ENCODE measurements around the gene CDKAL1.
"Not testable (repeated sequence)": the region's sequence is repeated elsewhere in the genome, so short reads cannot be mapped to it uniquely, and the experiment has no call there.

The CDKAL1 gene

DNA sequence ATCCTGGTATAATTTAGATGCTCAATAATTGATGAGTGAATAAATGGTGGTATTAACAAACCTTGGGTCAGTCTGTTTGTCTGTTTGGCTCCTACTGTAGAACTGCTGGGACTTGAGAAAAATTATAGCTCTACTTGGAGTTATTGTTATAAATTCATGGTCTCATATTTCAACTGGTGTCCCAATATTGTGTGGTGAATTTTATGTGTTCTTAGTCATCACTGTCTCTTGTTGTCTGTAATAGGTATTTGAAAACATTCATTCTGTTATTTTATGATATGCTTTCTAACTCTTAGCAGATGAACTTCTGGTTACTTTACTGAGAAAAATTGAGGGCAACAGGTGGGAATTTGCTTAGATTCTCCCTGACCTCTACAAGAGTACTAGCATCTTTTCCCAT lies 221.4 kb downstream of the CDKAL1 start:
- no peak for DNase-seq

- not testable (repeated sequence) for DNase-seq
Observed at GRCh38 chr6:20756584-20757147, 222.4 kb downstream of the CDKAL1 start.

DNA sequence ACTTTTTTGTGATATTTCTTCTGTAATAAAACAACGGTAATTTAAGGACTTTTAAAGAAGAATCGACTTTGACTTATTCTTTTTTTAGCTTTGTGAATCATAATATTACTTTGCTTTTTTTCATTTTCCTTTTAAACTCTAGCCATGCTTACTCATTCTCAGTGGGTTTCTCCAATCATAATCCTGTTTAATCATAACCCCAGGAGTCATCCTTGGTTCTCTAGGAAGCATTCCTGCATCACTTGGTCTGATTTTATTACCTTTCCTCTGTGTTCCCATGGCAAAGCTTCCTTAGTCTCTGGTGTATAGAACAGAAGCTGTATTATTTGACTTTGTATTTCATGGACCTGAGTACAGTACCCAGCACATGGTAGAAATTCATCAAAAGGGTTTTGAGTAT lies 223.5 kb downstream of the CDKAL1 start:
- DNase-seq: no peak

DNA sequence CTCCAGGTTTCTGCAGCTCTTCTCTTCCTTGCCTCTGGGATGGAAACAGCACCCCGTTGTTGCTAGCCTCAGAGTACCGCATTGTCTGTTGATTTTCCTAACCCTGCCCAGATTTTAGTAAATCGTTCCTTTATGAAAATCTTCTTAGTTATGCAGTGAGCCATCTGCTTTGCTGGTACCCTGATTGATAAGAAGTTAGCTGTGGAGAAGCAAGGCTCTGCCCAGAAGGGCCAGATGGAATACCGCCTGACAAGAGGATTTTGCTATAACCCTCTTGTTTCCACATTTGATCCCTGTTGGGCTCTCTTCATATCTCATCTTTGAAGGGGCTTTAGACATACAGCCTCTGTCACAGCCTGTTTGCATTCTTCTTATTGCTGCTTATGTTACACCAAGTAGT lies 229.0 kb downstream of the CDKAL1 start:
- DNase-seq: no peak

DNA sequence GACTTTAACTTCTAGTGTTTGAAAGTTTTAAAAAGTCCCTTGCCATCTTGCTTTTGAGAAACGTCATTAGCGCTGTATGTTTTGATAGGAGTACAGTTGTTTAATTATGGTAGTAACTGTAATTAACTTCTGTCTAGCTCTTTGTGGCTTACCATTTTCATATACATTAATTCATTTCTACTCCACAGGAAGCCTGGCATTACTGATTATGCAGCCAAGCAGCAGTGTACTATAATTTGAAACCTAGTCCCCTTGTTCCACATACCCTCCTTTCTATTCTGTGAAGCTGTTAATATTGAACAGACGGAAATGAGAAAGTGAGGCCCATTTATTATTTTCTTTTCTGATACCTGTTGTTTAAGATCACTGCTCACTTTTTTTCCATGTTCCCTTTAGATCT lies 235.4 kb downstream of the CDKAL1 start:
- DNase-seq: no peak

GRCh38 chr6:20770773-20771172 lies 236.5 kb downstream of the CDKAL1 start:
- DNase-seq: no peak

DNA sequence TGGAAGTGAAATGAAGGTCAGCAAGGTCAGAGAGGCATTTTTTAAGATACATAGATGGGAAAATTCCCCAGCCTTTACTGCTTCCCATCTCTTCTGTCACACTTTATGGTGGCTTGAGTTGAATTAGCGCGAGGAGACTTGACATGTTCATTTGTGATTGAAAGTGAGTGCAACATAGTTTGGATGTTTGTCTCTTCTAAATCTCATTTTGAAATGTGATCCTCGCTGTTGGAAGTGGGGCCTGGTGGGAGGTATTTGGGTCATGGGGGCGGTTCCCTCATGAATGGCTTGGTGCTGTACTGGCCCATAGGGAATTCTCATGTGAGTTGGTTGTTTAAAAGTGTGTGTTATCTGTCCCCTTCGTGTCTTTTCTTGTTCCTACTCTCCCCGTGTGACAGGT lies 237.2 kb downstream of the CDKAL1 start:
- DNase-seq: no peak

DNA sequence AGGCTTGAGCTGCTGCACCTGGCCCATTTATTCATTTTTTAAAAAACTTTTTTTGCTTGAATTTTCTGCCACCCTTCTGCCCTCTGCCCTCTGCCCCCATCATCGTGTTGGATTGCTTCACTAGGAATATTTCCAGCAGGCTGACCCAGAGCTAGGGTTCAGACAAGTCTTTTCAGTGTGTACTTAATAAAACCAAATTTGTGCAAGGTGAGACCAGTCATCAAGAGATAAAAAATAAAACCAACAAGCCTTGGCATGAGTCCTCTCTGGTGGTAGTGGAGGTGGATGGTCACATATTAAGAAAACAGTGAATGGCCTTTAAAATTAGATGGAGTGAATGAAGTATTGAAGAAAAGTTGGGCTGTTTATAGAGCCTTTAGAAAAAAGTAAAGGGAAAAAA lies 239.6 kb downstream of the CDKAL1 start:
- no peak for DNase-seq

GRCh38 chr6:20775981-20776380 lies 241.7 kb downstream of the CDKAL1 start:
- no peak for DNase-seq

GRCh38 chr6:20777801-20778200 lies 243.5 kb downstream of the CDKAL1 start:
- DNase-seq: no peak

DNA sequence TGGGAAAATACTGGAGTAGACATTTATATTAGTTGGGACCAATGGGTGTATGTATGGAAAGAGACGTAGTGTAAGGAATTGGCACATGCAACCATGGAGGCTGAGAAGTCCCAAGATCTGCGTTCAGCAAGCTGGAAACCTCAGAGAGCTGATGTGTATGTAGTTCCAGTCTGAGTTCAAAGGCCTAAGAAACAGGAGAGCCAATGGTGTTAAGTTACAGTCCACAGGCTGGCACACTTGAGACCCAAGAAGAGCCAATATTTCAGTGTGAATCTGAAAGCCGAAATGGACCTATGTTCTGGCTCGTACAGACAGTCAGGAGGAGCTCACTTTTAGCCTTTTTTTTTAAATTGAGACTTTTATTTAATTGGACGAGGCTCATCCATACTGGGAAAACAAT lies 244.2 kb downstream of the CDKAL1 start:
- DNase-seq: no peak

- DNase-seq: no peak
Observed at GRCh38 chr6:20778912-20779311, 244.7 kb downstream of the CDKAL1 start.

GRCh38 chr6:20789162-20789561 lies 254.9 kb downstream of the CDKAL1 start:
- no peak for DNase-seq

DNA sequence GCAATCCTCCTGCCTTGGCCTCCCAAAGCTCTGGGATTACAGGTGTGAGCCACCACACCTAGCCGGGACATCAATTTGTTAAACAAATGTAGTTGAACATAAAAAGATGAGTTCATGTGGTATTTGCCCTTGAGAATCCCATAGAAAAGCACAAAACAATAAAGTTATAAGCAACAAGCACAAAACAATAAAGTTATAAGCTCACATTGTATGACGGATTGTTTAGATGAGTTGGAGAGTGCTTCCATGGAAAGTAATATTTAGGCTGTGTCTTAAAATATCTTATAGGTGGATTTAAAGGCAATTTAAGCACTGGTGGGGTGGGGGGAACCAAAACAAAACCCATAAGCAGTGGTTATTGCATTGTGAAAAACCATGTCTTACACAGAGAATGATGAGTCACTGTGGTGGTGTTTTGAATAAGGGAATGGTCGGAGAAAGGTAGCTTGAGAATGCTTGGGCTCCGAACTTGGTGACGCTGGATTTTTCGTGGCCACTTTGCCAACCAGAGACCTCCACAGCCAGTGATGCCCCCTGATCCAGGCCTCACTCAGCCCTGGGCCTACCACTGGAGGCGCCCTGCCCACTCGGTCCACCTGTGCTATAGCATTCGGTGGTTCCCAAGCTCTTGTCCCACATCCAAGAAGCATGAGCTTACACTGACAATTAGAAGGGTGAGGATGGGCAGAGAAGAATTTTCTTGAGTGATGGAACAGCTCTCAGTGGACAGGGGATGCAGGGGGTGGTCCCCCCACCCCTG lies 256.0 kb downstream of the CDKAL1 start:
- DNase-seq: no peak

GRCh38 chr6:20791074-20791473 lies 256.8 kb downstream of the CDKAL1 start:
- DNase-seq: no peak

GRCh38 chr6:20791944-20792343 lies 257.7 kb downstream of the CDKAL1 start:
- DNase-seq: no peak

GRCh38 chr6:20793174-20793573 lies 258.9 kb downstream of the CDKAL1 start:
- no peak for DNase-seq

DNA sequence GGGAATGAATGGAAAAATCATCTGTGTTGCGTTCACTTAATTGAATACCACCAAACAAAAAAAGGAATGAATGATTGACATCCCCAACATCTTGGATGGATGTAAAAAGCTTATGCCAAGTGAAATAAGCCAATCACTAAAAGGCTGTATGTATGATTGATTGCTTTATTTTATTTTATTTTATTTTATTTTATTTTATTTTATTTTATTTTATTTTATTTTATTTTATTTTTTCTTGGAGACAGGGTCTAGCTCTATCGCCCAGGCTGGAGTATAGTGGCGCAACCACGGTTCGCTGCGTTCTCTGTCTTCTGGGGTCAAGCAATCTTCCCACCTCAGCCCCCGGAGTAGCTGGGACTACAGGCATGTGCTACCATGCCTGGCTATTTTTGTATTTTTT lies 263.3 kb downstream of the CDKAL1 start:
- DNase-seq: no peak

DNA sequence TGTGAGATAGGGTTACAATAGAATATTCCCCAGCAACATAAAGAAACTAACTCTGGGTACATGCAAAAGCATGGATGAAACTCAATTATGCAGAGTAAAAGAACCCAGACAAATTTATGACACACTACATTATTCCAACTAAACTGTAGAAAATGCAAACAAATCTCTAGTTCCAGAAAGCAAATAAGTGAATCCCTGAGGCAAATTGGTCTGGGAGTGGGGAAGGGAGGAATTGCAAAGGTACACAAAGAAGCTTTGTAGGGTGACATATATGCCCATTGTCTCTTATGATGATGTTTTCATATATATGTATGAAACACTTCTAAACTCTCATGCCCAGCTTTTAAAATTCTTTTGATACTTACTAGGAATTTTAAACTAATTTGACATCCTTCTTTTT lies 266.0 kb downstream of the CDKAL1 start:
- no peak for DNase-seq

DNA sequence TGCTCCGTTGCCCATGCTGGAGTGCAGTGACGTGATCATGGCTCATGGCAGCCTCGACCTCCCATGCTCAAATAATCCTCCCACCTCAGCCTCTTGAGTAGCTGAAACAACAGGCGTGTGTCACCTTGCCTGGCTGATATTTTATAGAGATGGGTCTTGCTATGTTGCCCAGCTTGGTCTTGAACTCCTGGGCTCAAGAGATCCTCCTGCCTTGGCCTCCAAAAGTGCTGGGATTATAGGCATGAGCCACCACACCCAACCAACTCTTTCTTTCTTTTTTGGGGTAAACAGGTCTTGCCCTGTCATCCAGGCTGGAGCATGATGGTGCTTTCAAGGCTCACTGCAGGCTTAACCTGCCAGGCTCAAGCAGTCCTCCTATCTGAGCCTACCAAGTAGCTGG lies 266.4 kb downstream of the CDKAL1 start:
- DNase-seq: no peak

DNA sequence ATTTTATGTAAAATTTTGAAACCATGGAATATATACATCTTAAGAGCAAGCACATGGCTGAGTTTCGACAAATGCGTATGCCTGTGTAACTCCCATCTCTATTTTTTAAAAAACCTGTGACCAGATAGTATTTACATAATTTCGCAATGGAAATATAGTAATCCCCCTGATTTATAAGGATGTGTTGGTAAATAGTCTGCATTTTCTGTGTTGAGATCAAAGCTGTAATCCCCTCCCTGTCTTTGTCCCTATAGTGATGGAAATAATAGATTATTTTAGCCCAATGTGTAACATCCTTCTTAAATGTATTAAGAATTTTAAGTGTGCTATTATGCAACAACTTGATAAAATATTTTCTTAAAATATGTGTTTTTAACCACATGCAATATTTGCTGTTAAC lies 267.3 kb downstream of the CDKAL1 start:
- no peak for DNase-seq

DNA sequence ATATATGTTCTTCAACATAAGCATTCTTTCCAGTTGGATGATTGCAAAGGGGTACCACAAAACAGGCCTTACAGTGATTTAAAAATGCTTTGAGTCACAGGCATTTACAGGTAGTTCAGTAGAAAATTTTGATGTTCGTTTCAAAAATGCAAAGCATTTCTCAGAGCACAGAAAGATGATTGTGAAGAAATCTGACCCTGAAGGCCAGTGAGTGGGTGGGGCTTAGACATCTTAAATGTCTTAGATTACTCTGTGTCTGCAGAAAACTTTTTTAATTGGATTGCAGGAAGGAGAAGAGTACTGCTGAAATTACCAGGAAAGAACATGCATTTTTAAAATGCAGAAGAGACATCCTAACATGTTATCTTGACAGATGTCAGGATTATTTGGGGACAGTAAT lies 268.3 kb downstream of the CDKAL1 start:
- DNase-seq: no peak

DNA sequence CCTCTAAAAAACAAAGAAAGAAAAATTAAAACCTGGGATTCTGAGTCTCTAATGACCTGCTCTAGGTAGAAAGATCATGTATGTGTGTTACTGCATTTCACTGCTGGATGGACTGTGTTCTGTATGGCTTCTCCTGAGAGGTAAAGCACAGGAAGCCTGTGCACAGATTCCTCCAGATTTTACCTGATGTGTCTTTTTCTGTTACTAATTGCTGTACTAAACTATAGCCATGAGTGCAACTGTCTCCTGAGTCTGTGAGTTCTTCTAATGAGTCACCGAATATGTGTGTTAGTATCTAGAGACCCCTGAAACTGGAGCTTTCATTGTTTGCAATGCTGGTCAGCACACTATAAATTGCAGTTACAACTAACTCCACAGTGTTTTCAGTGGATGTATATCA lies 270.8 kb downstream of the CDKAL1 start:
- no peak for DNase-seq

DNA sequence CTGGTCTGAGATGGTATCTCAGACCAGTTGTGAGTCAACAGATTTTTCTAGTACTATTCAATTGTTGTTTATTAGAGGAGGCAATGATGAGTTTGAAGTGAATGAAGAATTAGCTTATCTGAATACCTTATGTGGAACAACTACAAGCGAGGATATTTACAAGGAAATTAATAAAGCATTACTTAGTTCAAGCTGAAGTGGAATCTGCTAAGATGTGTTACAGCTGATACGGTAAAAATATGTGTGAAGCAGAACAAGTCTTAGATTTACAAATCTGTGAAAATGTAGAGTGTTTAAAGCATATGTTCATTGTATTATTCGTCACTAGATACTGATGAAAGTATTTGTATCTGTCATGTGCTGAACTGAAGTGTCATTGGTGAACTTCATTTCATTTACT lies 272.4 kb downstream of the CDKAL1 start:
- DNase-seq: no peak

DNA sequence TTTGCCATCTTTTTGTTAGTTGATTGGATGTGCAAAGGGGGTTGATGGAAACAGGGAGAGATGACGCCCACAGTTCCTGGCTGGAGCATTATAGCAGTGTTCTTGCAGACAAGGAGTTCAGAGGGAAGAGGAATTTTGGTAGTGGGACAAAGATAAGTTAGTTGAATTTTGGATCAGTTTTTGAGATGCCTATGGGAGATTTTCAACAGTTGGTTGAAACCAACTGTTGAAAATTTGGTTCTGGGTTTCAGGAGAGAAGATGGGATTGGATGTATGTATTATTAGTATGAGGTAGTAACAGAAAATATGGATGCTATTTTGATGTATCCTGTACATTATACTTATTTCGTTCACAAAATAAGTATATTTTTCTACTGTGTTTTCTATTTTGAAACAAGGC lies 274.2 kb downstream of the CDKAL1 start:
- DNase-seq: no peak

Data from activated gamma-delta T cell (primary cell).